Small intestine (tissue), 7 donors: ENCODE results near the gene LY6G5C. TPM values are rescaled to one million over a fixed set of nuclear protein-coding genes. Genes with fewer than 3 reads are reported as not detected.

Experiments used
- DNase-seq, 2 donors: peaks; one replicate each; pipeline versions ENCODE4 v3.0.0 to v3.0.0-alpha.2; 2013
- FAIRE-seq: peaks from 2 replicates; lab custom pipeline; 2012; peaks lifted over from hg19 to GRCh38; lab: Jason Lieb, UNC
- H3K27ac ChIP-seq, 3 donors: one replicate each; pipeline ENCODE4 v1.5.1; 2013; ENCODE audit warnings: low read length in 2 of 3, mild to moderate bottlenecking in 2 of 3, control low read depth in 1 of 3, inconsistent platforms in 1 of 3, low read depth in 1 of 3, moderate library complexity in 1 of 3
- H3K27me3 ChIP-seq, 3 donors: one replicate each; pipeline ENCODE4 v1.6.1; 2013; ENCODE audit warnings: low read length in 3 of 3, inconsistent platforms in 1 of 3; ENCODE audit not compliant: control insufficient read depth in 3 of 3, insufficient read depth in 3 of 3
- H3K36me3 ChIP-seq, 3 donors: one replicate each; pipeline ENCODE4 v1.6.1; 2013; ENCODE audit warnings: low read length in 3 of 3, inconsistent platforms in 1 of 3, low read depth in 1 of 3, mild to moderate bottlenecking in 1 of 3, moderate library complexity in 1 of 3; ENCODE audit not compliant: control insufficient read depth in 3 of 3, insufficient read depth in 2 of 3
- H3K4me1 ChIP-seq, 3 donors: one replicate each; pipeline ENCODE4 v1.6.1; 2013; ENCODE audit warnings: low read length in 2 of 3, inconsistent platforms in 1 of 3, low read depth in 1 of 3, mild to moderate bottlenecking in 1 of 3, moderate library complexity in 1 of 3; ENCODE audit not compliant: control insufficient read depth in 3 of 3, insufficient read depth in 2 of 3
- H3K4me3 ChIP-seq, 3 donors: one replicate each; pipeline ENCODE4 v1.5.1; 2013; ENCODE audit warnings: low read length in 3 of 3, control low read depth in 1 of 3, inconsistent platforms in 1 of 3, low read depth in 1 of 3, mild to moderate bottlenecking in 1 of 3, moderate library complexity in 1 of 3
- H3K9me3 ChIP-seq, 2 donors: one replicate each; pipeline ENCODE4 v1.6.1; 2013; ENCODE audit warnings: low read depth in 1 of 2, low read length in 1 of 2; ENCODE audit not compliant: control insufficient read depth in 2 of 2, insufficient read depth in 1 of 2
- WGBS, 3 donors: extraction: QIAGEN DNeasy Blood & Tissue Kit; methylation state at CpG; one replicate each; pipeline ENCODE4 v1.1.7; 2013; 5-methylcytosine and 5-hydroxymethylcytosine counted together
- polyA plus RNA-seq, 4 donors: library from polyadenylated mRNA; stranded (reverse) in 3 of 4; unstranded in 1 of 4; fragments of 200-250 nt in 3 of 4; fragments of 120-200 nt in 1 of 4; gene quantifications; one replicate each; pipeline versions ENCODE4 v1.2.1 to v1.2.3, GENCODE V29; 2013
- donor health status: healthy with polysubstance abuse.
- donor health status: control.
- donor health status: control.
- donor health status: Bipolar disorder and iron deficiency.
- donor health status: healthy.

The LY6G5C gene
- polyA plus RNA-seq, 4 donors = 2.6 to 3.8 (median 3.1) TPM

GRCh38 chr6:31718265-31718664 lies 37.4 kb upstream of the LY6G5C start:
- FAIRE-seq = no peak
- no peaks in the 10 kb centered on the region for H3K27me3 ChIP-seq
- peaks cover 0 to 30% (median 0%) of the 10 kb centered on the region in 3 donors for H3K4me1 ChIP-seq
- no peaks in the 10 kb centered on the region for H3K9me3 ChIP-seq
- peaks cover 0 to under 1% (median 0%) of the 10 kb centered on the region in 3 donors for H3K36me3 ChIP-seq
- no peak overlapping the region for H3K4me3 ChIP-seq
- no peak overlapping the region for H3K27ac ChIP-seq
- peak; percentile 69 to 72 for DNase-seq
- WGBS, 3 donors = 6 to 64% (median 44%) methylated on average over 1 of the region's 1 CpG

- DNase-seq (no peak), FAIRE-seq (no peak)
- H3K27ac ChIP-seq = no peak overlapping the region
- H3K4me1 ChIP-seq = peaks cover 0 to 30% (median 0%) of the 10 kb centered on the region in 3 donors
- 75 to 87% (median 80%) methylated on average over 10 of the region's 10 CpGs for whole genome bisulfite sequencing, 3 donors
- no peaks in the 10 kb centered on the region for H3K27me3 ChIP-seq
- no peak overlapping the region for H3K4me3 ChIP-seq
- H3K36me3 ChIP-seq = no peaks in the 10 kb centered on the region
- no peaks in the 10 kb centered on the region for H3K9me3 ChIP-seq
Observed at GRCh38 chr6:31717499-31718222, 36.8 kb upstream of the LY6G5C start.

GRCh38 chr6:31715022-31715958 lies 34.4 kb upstream of the LY6G5C start, which contains the start of gene LY6G6D:
TSS of gene LY6G6D (plus strand) at chr6:31715348. CDS start at chr6:31715356, 8 bp downstream.
- DNase-seq (no peak), FAIRE-seq (no peak)
- Histone ChIP-seq H3K27me3 (no peaks in the 10 kb centered on the region), H3K36me3 (no peaks in the 10 kb centered on the region), H3K4me1 (peaks cover 0 to 37% (median 4%) of the 10 kb centered on the region in 3 donors), H3K9me3 (no peaks in the 10 kb centered on the region), H3K27ac (peak within 1 kb of the TSS in 1 of 3 donors; percentile 51), H3K4me3 (no peak within 1 kb of the TSS)
- WGBS, 3 donors = 77 to 92% (median 87%) methylated on average over 12 to 16 of the region's 16 CpGs

- no peak for FAIRE-seq
- H3K27me3 ChIP-seq = no peaks in the 10 kb centered on the region
- H3K4me1 ChIP-seq = peaks cover 0 to 37% (median 4%) of the 10 kb centered on the region in 3 donors
- H3K27ac ChIP-seq = peak overlapping the region in 1 of 3 donors; percentile 51
- 11 to 33% (median 18%) methylated on average over 5 of the region's 5 CpGs for WGBS, 3 donors
- H3K36me3 ChIP-seq = peaks cover 0 to 4% (median 0%) of the 10 kb centered on the region in 3 donors
- no peak overlapping the region for H3K4me3 ChIP-seq
- H3K9me3 ChIP-seq = no peaks in the 10 kb centered on the region
- peak in 1 of 2 donors; percentile 65 for DNase-seq
Observed at GRCh38 chr6:31713991-31714684, 33.3 kb upstream of the LY6G5C start.

- Histone ChIP-seq H3K4me1 (peaks cover 0 to 30% (median 4%) of the 10 kb centered on the region in 3 donors), H3K27ac (peak overlapping the region in 1 of 3 donors; percentile 51), H3K27me3 (no peaks in the 10 kb centered on the region), H3K4me3 (no peak overlapping the region), H3K36me3 (peaks cover 0 to 4% (median 0%) of the 10 kb centered on the region in 3 donors), H3K9me3 (no peaks in the 10 kb centered on the region)
- FAIRE-seq = no peak
- no peak for DNase-seq
- 62 to 71% (median 64%) methylated on average over 4 of the region's 4 CpGs for WGBS, 3 donors
Observed at GRCh38 chr6:31713465-31713864, 32.6 kb upstream of the LY6G5C start.

- Histone ChIP-seq H3K4me1 (peaks cover 0 to 24% (median 4%) of the 10 kb centered on the region in 3 donors), H3K27ac (no peak overlapping the region), H3K9me3 (no peaks in the 10 kb centered on the region), H3K4me3 (no peak overlapping the region), H3K27me3 (no peaks in the 10 kb centered on the region), H3K36me3 (peaks cover 0 to 4% (median 0%) of the 10 kb centered on the region in 3 donors)
- DNase-seq (peak in 1 of 2 donors; percentile 54), FAIRE-seq (no peak)
- 74 to 82% (median 81%) methylated on average over 8 of the region's 8 CpGs for WGBS, 3 donors
Observed at GRCh38 chr6:31712296-31712695, 31.4 kb upstream of the LY6G5C start.

GRCh38 chr6:31711233-31711632 lies 30.4 kb upstream of the LY6G5C start:
- Histone ChIP-seq H3K4me1 (peaks cover 0 to 23% (median 4%) of the 10 kb centered on the region in 3 donors), H3K4me3 (no peak overlapping the region), H3K27me3 (no peaks in the 10 kb centered on the region), H3K27ac (no peak overlapping the region), H3K36me3 (peaks cover 0 to 4% (median 0%) of the 10 kb centered on the region in 3 donors), H3K9me3 (no peaks in the 10 kb centered on the region)
- no peak for FAIRE-seq
- DNase-seq = peak; percentile 34 to 61
- WGBS, 3 donors = 27 to 44% (median 43%) methylated on average over 8 of the region's 8 CpGs
